Bronchial epithelial cell (primary cell): ENCODE results near the gene C1orf21. TPM values are rescaled to one million over a fixed set of nuclear protein-coding genes. Genes with fewer than 3 reads are reported as not detected.
A peak's percentile ranks its signal among the peaks of the same experiment; 100 is the strongest.

Source experiments
- DNase-seq: peaks from one replicate; pipeline ENCODE4 v3.0.0-alpha.2; 2010; ENCODE audit warnings: low read depth
- FAIRE-seq: peaks from 2 replicates; lab custom pipeline; 2011; peaks lifted over from hg19 to GRCh38; lab: Jason Lieb, UNC
- H3K27me3 ChIP-seq: 2 replicates; pipeline ENCODE4 v1.5.1; 2011; ENCODE audit warnings: low read length; ENCODE audit not compliant: control insufficient read depth, insufficient read depth
- H3K36me3 ChIP-seq: 2 replicates; pipeline ENCODE4 v1.5.1; 2011; ENCODE audit warnings: low read length; ENCODE audit not compliant: control insufficient read depth, insufficient read depth
- H3K4me3 ChIP-seq: 2 replicates; pipeline ENCODE4 v1.5.1; 2011; ENCODE audit warnings: mild to moderate bottlenecking, low read depth, low read length, control low read depth
- CTCF ChIP-seq: IDR thresholded peaks from 2 replicates; pipeline ENCODE4 v1.5.1; 2011; ENCODE audit warnings: mild to moderate bottlenecking, moderate library complexity, low read length, control low read depth, inconsistent platforms; ENCODE audit not compliant: insufficient read depth, severe bottlenecking
- total RNA-seq: library from RNA; depleted of rRNA; stranded (reverse); fragments of >200 nt; gene quantifications from 2 replicates; pipeline ENCODE4 v1.2.1, GENCODE V29; 2014

Gene C1orf21
- total RNA-seq, 1 donor from 2014 or later, result 10.3 TPM

- Histone ChIP-seq H3K4me3 (no peak overlapping the region), H3K27me3 (no peaks in the 10 kb centered on the region), H3K36me3 (no peaks in the 10 kb centered on the region)
- peak; percentile 4 for DNase-seq
- no peak for FAIRE-seq
- no peak for TF ChIP-seq CTCF
These were observed 69.0 kb downstream of the C1orf21 start for GRCh38 chr1:184455786-184456185.

- no peaks in the 10 kb centered on the region for H3K27me3 ChIP-seq
- H3K36me3 ChIP-seq, result no peaks in the 10 kb centered on the region
- FAIRE-seq, result no peak
- no peak overlapping the region for H3K4me3 ChIP-seq
- no peak for TF ChIP-seq CTCF
- DNase-seq, result no peak
These were observed 69.4 kb downstream of the C1orf21 start for GRCh38 chr1:184456189-184456588.

- FAIRE-seq (no peak), DNase-seq (no peak)
- no peak for TF ChIP-seq CTCF
- Histone ChIP-seq H3K4me3 (no peak overlapping the region), H3K36me3 (no peaks in the 10 kb centered on the region), H3K27me3 (no peaks in the 10 kb centered on the region)
These were observed 70.7 kb downstream of the C1orf21 start for GRCh38 chr1:184457500-184457899.

GRCh38 chr1:184461321-184461720 lies 74.5 kb downstream of the C1orf21 start:
- no peak for DNase-seq
- TF ChIP-seq CTCF, result no peak
- no peak for FAIRE-seq
- Histone ChIP-seq H3K27me3 (no peaks in the 10 kb centered on the region), H3K36me3 (no peaks in the 10 kb centered on the region), H3K4me3 (no peak overlapping the region)

- no peak for TF ChIP-seq CTCF
These were observed 75.3 kb downstream of the C1orf21 start for GRCh38 chr1:184462155-184462554.

GRCh38 chr1:184462990-184463389 lies 76.2 kb downstream of the C1orf21 start:
- Histone ChIP-seq H3K36me3 (peaks cover 2% of the 10 kb centered on the region), H3K27me3 (no peaks in the 10 kb centered on the region), H3K4me3 (no peak overlapping the region)
- DNase-seq (no peak), FAIRE-seq (no peak)
- no peak for TF ChIP-seq CTCF

More at GRCh38 chr1:184462155-184462554, 75.3 kb downstream of the C1orf21 start:
- no peak for FAIRE-seq
- DNase-seq, result no peak
- Histone ChIP-seq H3K27me3 (no peaks in the 10 kb centered on the region), H3K36me3 (no peaks in the 10 kb centered on the region), H3K4me3 (no peak overlapping the region)
